HCT116 (cell line): ENCODE data around the gene ETFA. TPM values are rescaled to one million over a fixed set of nuclear protein-coding genes. Genes with fewer than 3 reads are reported as not detected.

ENCODE experiments used
- ATAC-seq: fragments of 200-7000 bp; cut with Tn5 transposase; 2 replicates; pipeline ENCODE4 v1.9.1; 2020; ENCODE audit warnings: mild to moderate bottlenecking, moderate library complexity
- BruUV-seq: library from RNA; stranded (reverse); fragments of 400-500 nt; replicated peaks from 2 replicates; lab custom pipeline; 2021; lab: Mats Ljungman, UMichigan
- CTCF ChIA-PET: fragments of 300-600 bp; sonication (Branson Sonifier 250); formaldehyde crosslinking; loops from one replicate; lab custom pipeline; 2021; ENCODE audit warnings: antibody characterized with exemption; lab: Charles Lee
- POLR2A ChIA-PET: fragments of 300-600, 350-600 bp; sonication (Branson Sonifier 250); formaldehyde crosslinking; loops from one replicate; lab custom pipeline; 2021; ENCODE audit warnings: antibody characterized with exemption; lab: Charles Lee
- RAD21 ChIA-PET, 2 experiments: fragments of 300-600 bp; sonication (Branson Sonifier 250); formaldehyde crosslinking; loops; one replicate each; lab custom pipeline; 2023; ENCODE audit warnings: low total read pairs in 2 of 2; ENCODE audit not compliant: uncharacterized antibody in 2 of 2, unreplicated experiment in 2 of 2, low non-redundant PET in 1 of 2; lab: Charles Lee
- DNase-seq: peaks from one replicate; pipeline ENCODE4 v3.0.0-alpha.2; 2010; ENCODE audit warnings: low read depth, low spot score
- H2AFZ ChIP-seq: fragments of 200-600 bp; shearing (Covaris generic), sonication (generic); 2 replicates; pipeline ENCODE4 v1.6.1; 2017; ENCODE audit warnings: low read depth, mixed run types, mixed read lengths, antibody characterized with exemption, low read length; ENCODE audit not compliant: poor library complexity, severe bottlenecking
- H3K27ac ChIP-seq: 2 replicates; pipeline ENCODE4 v1.5.1; 2012; ENCODE audit warnings: low read depth, low read length
- H3K27me3 ChIP-seq: fragments of 200-600 bp; sonication (generic); 2 replicates; pipeline ENCODE4 v1.6.1; 2016; ENCODE audit warnings: mixed run types, low read length, mixed read lengths; ENCODE audit not compliant: insufficient read depth
- H3K36me3 ChIP-seq, 2 experiments: fragments of 200-500 bp in 1 of 2; fragments of 200-600 bp in 1 of 2; sonication (Bioruptor generic) in 1 of 2; sonication (generic) in 1 of 2; 2 replicates each; pipeline versions ENCODE4 v1.5.1 to v1.6.1; 2014 to 2016; ENCODE audit warnings: low read length in 2 of 2, inconsistent platforms in 1 of 2, mixed read lengths in 1 of 2, mixed run types in 1 of 2; ENCODE audit not compliant: insufficient read depth in 2 of 2, control insufficient read depth in 1 of 2
- H3K4me1 ChIP-seq, 2 experiments: fragments of 200-600 bp in 1 of 2; sonication (generic) in 1 of 2; 2 replicates each; pipeline versions ENCODE4 v1.5.1 to v1.6.1; 2012 to 2017; ENCODE audit warnings: low read length in 2 of 2, inconsistent platforms in 1 of 2, mild to moderate bottlenecking in 1 of 2, mixed read lengths in 1 of 2, mixed run types in 1 of 2, moderate library complexity in 1 of 2; ENCODE audit not compliant: insufficient read depth in 2 of 2, control insufficient read depth in 1 of 2
- H3K4me2 ChIP-seq: fragments of 200-600 bp; sonication (generic); 2 replicates; pipeline ENCODE4 v1.6.1; 2017; ENCODE audit warnings: mixed run types, low read length, mixed read lengths
- H3K4me3 ChIP-seq, 2 experiments: fragments of 200-600 bp in 1 of 2; sonication (generic) in 1 of 2; replicated peaks in 1 of 2; 2 replicates each; pipeline ENCODE4 v1.5.1; 2011 to 2016; ENCODE audit warnings: low read length in 2 of 2, control low read depth in 1 of 2, low read depth in 1 of 2, mild to moderate bottlenecking in 1 of 2, mixed read lengths in 1 of 2, mixed run types in 1 of 2
- H3K79me2 ChIP-seq: fragments of 200-600 bp; sonication (generic); 2 replicates; pipeline ENCODE4 v1.6.1; 2017; ENCODE audit warnings: mild to moderate bottlenecking, mixed run types, low read length, moderate library complexity, mixed read lengths; ENCODE audit not compliant: insufficient read depth
- H3K9ac ChIP-seq: fragments of 200-600 bp; sonication (generic); 2 replicates; pipeline ENCODE4 v1.6.1; 2016; ENCODE audit warnings: low read length, mixed read lengths
- H3K9me2 ChIP-seq: fragments of 200-600 bp; sonication (generic), shearing (Covaris generic); 2 replicates; pipeline ENCODE4 v1.6.1; 2017; ENCODE audit warnings: mixed run types, mild to moderate bottlenecking, moderate library complexity; ENCODE audit not compliant: insufficient read depth
- H3K9me3 ChIP-seq, 2 experiments: fragments of 200-500 bp in 1 of 2; fragments of 200-600 bp in 1 of 2; sonication (Bioruptor generic) in 1 of 2; sonication (generic) in 1 of 2; 2 replicates each; pipeline ENCODE4 v1.6.1; 2014 to 2017; ENCODE audit warnings: low read length in 2 of 2, mixed read lengths in 2 of 2, inconsistent platforms in 1 of 2, low read depth in 1 of 2, mild to moderate bottlenecking in 1 of 2, mixed run types in 1 of 2, moderate library complexity in 1 of 2; ENCODE audit not compliant: control insufficient read depth in 1 of 2, insufficient read depth in 1 of 2
- H4K20me1 ChIP-seq: fragments of 200-600 bp; sonication (generic), shearing (Covaris generic); 2 replicates; pipeline ENCODE4 v1.6.1; 2017; ENCODE audit warnings: mixed run types, mild to moderate bottlenecking, moderate library complexity; ENCODE audit not compliant: insufficient read depth
- CBX3 ChIP-seq: IDR thresholded peaks from 2 replicates; pipeline ENCODE4 v1.6.1; 2012; ENCODE audit warnings: low read depth
- EZH2 ChIP-seq: fragments of 200-600 bp; sonication (generic); IDR thresholded peaks from 2 replicates; pipeline ENCODE4 v1.6.1; 2017; ENCODE audit warnings: antibody characterized with exemption, mixed run types
- EZH2phosphoT487 ChIP-seq: fragments of 200-600 bp; IDR thresholded peaks from 2 replicates; pipeline ENCODE4 v1.6.1; 2018; ENCODE audit warnings: antibody characterized with exemption, borderline replicate concordance
- FOSL1 ChIP-seq: IDR thresholded peaks from 2 replicates; pipeline ENCODE4 v1.6.1; 2012; ENCODE audit warnings: low read depth
- POLR2A ChIP-seq: IDR thresholded peaks from 2 replicates; pipeline ENCODE4 v1.7.0; 2011; ENCODE audit warnings: borderline replicate concordance; ENCODE audit not compliant: insufficient read depth, insufficient read length; ENCODE audit errors: extremely low read depth
- POLR2AphosphoS5 ChIP-seq: IDR thresholded peaks from 2 replicates; pipeline ENCODE4 v1.6.1; 2011; ENCODE audit warnings: mild to moderate bottlenecking, low read depth, low read length, moderate library complexity
- SP1 ChIP-seq: IDR thresholded peaks from 2 replicates; pipeline ENCODE4 v1.6.1; 2012; ENCODE audit warnings: low read depth
- SRF ChIP-seq: IDR thresholded peaks from 2 replicates; pipeline ENCODE4 v1.6.1; 2012; ENCODE audit warnings: low read depth
- TCF7L2 ChIP-seq: IDR thresholded peaks from 2 replicates; pipeline ENCODE4 v1.7.0; 2011; ENCODE audit warnings: borderline replicate concordance, inconsistent platforms; ENCODE audit not compliant: insufficient read depth, insufficient read length; ENCODE audit errors: extremely low read depth
- ZFX ChIP-seq: fragments of 450-650 bp; IDR thresholded peaks from 2 replicates; pipeline ENCODE4 v1.6.1; 2017
- intact Hi-C: fragments of 100-400 bp; cut with micrococcal nuclease; formaldehyde crosslinking; loops from 2 replicates; pipeline ENCODE4 v1.10.0; 2022
- total RNA-seq: library from RNA; stranded (reverse); gene quantifications from one replicate; pipeline ENCODE4 v1.2.1, GENCODE V29; 2021; ENCODE audit not compliant: unreplicated experiment
- TF ChIP-seq, protein P1 (sequence below): IDR thresholded peaks from 2 replicates; pipeline ENCODE4 v1.6.1; 2012; ENCODE audit warnings: low read depth
- TF ChIP-seq, protein P2 (sequence below): IDR thresholded peaks from 2 replicates; pipeline ENCODE4 v1.6.1; 2011; ENCODE audit warnings: mild to moderate bottlenecking, low read length, moderate library complexity; ENCODE audit not compliant: insufficient replicate concordance; ENCODE audit errors: extremely low read depth

The ETFA gene
- total RNA-seq, 1 experiment from 2014 or later = 144 TPM

DNA sequence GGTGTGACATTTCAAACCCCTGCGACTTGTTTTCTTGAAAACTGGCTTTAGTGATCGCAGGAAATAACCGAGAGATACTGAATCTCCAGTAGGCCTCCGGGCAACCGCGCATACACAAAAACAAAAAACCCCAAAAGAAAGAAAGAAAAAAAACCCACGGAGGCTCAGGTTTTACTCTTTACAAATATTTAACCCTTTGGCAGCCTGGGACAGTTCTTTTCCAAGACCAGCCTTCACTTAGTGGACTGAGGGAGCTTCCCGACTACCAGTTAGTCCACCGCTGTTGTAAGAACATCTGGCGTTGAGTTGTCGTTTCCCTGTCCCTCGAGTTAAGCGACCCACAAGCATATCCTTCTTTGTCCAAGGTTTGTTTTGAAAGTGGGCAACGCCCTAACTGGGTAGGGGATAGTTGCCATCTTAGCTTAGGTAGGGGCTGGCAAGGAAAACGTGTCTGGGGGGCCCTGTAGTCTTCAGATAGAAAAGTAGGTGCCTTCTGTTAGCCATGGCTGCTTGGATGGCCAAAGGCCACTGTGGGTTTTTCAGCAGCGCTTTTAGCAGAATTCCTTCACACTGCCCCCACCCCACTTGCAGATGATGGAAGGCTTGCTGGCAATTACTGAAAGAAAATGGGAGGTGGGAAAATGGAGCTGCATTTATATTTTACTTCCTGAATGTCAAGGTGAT, 32.2 kb upstream of the ETFA start:
- Histone ChIP-seq H3K27ac (no peak overlapping the region), H3K4me2 (no peak overlapping the region), H3K79me2 (no peaks in the 10 kb centered on the region), H3K27me3 (no peaks in the 10 kb centered on the region), H2AFZ (no peak overlapping the region), H3K9ac (no peak overlapping the region), H3K4me1 (peaks cover 3 to 7% of the 10 kb centered on the region in 2 experiments; a peak in 2 of 4 replicates), H3K9me3 (no peaks in the 10 kb centered on the region), H3K36me3 (peaks cover 0 to 4% of the 10 kb centered on the region in 2 experiments; a peak in 2 of 4 replicates), H4K20me1 (no peaks in the 10 kb centered on the region), H3K9me2 (no peaks in the 10 kb centered on the region), H3K4me3 (no peak overlapping the region)
- DNase-seq (no peak), ATAC-seq (no peak)
- ChIA-PET RAD21 (no interaction called here), POLR2A (interaction anchor here (6.6 kb wide), 1 partner anchor 7 kb away, joined by 39 read pairs; the partner anchor contains the start of gene ISL2), CTCF (no interaction called here)
- TF ChIP-seq POLR2AphosphoS5 (no peak), EZH2phosphoT487 (no peak), EZH2 (no peak)
- no TSS peak for BruUV-seq
- intact Hi-C loops = no loop called here

DNA sequence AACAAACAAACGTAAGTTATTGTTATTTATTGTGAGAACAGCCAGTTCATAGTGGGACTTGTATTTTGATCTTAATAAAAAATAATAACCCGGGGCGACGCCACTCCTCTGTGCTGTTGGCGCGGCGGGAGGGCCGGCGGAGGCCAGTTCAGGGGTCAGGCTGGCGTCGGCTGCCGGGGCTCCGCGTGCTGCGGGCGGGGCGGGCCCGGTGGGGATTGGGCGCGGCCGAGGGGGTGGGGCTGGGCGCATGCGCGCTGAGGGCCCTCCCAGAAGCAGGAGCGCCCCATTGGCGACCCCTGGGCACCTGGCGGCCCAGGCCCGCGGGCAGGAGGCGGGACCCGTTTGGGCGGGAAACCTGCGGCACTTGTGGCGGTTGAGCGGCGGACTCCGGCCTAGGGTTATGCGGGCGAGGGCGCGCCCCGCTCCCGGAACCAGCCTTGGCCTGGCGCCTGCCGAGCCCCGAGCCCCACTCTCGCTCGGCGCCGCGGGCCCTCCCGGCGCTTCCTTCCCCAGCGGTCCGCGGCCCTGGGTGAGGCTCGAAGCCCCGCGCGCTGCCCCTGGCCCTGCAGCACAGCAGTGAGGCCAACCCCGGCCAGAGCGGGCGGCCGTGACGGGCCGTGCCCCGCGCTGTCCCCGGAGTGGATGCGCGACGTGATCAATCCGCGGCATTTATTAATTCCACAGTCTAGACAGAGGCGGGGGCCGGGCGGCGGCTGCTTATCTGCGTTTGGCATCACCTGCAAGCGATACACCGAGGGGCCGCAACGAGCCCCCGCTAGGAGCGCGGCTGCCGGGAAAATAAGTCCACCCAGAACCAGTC, 31.3 kb upstream of the ETFA start:
- no peak overlapping the region for H3K27ac ChIP-seq
- no peaks in the 10 kb centered on the region for H3K27me3 ChIP-seq
- ChIA-PET CTCF (no interaction called here), POLR2A (no interaction called here), RAD21 (no interaction called here)
- intact Hi-C loops = no loop called here
- BruUV-seq = no TSS peak
- peaks cover 5 to 9% of the 10 kb centered on the region in 2 experiments; a peak in 2 of 4 replicates for H3K4me1 ChIP-seq
- H3K79me2 ChIP-seq = peaks cover 1% of the 10 kb centered on the region; the same call in 1 of the 2 replicates
- peaks cover 0 to 4% of the 10 kb centered on the region in 2 experiments; a peak in 2 of 4 replicates for H3K36me3 ChIP-seq
- ATAC-seq = no peak
- H3K9me3 ChIP-seq = no peaks in the 10 kb centered on the region
- H4K20me1 ChIP-seq = no peaks in the 10 kb centered on the region
- no peak overlapping the region for H3K4me2 ChIP-seq
- H2AFZ ChIP-seq = no peak overlapping the region
- H3K4me3 ChIP-seq = no peak overlapping the region
- H3K9ac ChIP-seq = no peak overlapping the region
- no peak for DNase-seq
- no peaks in the 10 kb centered on the region for H3K9me2 ChIP-seq
- TF ChIP-seq POLR2A (no peak), EZH2 (no peak), ZFX (no peak), CBX3 (no peak), SP1 (no peak), SRF (no peak), TCF7L2 (no peak), FOSL1 (no peak), POLR2AphosphoS5 (no peak)
- TF ChIP-seq, protein P1, sequence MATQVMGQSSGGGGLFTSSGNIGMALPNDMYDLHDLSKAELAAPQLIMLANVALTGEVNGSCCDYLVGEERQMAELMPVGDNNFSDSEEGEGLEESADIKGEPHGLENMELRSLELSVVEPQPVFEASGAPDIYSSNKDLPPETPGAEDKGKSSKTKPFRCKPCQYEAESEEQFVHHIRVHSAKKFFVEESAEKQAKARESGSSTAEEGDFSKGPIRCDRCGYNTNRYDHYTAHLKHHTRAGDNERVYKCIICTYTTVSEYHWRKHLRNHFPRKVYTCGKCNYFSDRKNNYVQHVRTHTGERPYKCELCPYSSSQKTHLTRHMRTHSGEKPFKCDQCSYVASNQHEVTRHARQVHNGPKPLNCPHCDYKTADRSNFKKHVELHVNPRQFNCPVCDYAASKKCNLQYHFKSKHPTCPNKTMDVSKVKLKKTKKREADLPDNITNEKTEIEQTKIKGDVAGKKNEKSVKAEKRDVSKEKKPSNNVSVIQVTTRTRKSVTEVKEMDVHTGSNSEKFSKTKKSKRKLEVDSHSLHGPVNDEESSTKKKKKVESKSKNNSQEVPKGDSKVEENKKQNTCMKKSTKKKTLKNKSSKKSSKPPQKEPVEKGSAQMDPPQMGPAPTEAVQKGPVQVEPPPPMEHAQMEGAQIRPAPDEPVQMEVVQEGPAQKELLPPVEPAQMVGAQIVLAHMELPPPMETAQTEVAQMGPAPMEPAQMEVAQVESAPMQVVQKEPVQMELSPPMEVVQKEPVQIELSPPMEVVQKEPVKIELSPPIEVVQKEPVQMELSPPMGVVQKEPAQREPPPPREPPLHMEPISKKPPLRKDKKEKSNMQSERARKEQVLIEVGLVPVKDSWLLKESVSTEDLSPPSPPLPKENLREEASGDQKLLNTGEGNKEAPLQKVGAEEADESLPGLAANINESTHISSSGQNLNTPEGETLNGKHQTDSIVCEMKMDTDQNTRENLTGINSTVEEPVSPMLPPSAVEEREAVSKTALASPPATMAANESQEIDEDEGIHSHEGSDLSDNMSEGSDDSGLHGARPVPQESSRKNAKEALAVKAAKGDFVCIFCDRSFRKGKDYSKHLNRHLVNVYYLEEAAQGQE = no peak
- TF ChIP-seq, protein P2, sequence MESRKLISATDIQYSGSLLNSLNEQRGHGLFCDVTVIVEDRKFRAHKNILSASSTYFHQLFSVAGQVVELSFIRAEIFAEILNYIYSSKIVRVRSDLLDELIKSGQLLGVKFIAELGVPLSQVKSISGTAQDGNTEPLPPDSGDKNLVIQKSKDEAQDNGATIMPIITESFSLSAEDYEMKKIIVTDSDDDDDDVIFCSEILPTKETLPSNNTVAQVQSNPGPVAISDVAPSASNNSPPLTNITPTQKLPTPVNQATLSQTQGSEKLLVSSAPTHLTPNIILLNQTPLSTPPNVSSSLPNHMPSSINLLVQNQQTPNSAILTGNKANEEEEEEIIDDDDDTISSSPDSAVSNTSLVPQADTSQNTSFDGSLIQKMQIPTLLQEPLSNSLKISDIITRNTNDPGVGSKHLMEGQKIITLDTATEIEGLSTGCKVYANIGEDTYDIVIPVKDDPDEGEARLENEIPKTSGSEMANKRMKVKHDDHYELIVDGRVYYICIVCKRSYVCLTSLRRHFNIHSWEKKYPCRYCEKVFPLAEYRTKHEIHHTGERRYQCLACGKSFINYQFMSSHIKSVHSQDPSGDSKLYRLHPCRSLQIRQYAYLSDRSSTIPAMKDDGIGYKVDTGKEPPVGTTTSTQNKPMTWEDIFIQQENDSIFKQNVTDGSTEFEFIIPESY = no peak
